Kidney capillary endothelial cell (primary cell): Measurements from ENCODE around the gene MTARC1.

Source experiments
- DNase-seq: peaks from one replicate; pipeline ENCODE4 v3.0.0-alpha.2; 2018; ENCODE audit warnings: low spot score

Gene MTARC1

DNA sequence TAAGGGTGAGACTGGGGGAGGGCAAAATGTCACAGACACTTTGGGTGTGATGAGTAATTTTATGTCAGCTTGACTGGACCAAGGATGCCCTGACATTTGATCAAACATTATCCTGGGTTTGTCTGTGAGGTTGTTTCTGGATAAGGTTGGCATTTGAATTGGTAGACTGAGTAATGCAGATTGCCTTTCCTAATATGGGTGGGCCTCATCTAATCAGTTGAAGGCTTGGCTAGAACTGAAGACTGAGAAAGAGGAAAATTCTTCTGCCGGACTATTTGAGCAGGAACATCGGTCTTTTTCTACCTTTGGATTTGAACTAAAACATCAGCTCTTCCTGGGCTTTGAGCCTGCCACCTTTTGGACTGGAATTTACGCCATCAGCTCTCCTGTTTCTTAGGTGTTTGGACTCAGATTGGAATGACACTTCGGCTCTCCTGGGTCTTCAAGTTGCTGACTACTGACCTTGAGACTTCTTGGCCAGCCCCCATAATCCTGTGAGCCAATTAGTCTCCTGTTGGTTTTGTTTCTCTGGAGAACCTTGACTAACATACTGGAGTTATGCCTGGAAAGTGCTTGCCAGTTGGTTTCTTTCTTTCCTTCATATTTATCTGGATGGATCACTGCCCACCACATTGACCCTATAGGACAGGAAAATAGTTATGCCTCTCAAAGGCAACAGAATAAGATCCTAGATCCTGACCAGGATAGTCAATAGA lies 47.6 kb downstream of the MTARC1 start:
- no peak for DNase-seq
